HG03520 (cell line): Measurements from ENCODE around the gene OR51E1.

Experiments used
- ATAC-seq: cut with Tn5 transposase; IDR thresholded peaks from one replicate; pipeline ENCODE4 v1.9.1; 2021; ENCODE audit warnings: mild to moderate bottlenecking, moderate library complexity; ENCODE audit not compliant: unreplicated experiment

Gene OR51E1, protein sequence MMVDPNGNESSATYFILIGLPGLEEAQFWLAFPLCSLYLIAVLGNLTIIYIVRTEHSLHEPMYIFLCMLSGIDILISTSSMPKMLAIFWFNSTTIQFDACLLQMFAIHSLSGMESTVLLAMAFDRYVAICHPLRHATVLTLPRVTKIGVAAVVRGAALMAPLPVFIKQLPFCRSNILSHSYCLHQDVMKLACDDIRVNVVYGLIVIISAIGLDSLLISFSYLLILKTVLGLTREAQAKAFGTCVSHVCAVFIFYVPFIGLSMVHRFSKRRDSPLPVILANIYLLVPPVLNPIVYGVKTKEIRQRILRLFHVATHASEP

GRCh38 chr11:4643682-4644081, at the start of gene OR51E1:
OR51E1 (plus strand) TSS chr11:4643982; CDS start chr11:4652527, 8,545 bp downstream.
- no peak for ATAC-seq

DNA sequence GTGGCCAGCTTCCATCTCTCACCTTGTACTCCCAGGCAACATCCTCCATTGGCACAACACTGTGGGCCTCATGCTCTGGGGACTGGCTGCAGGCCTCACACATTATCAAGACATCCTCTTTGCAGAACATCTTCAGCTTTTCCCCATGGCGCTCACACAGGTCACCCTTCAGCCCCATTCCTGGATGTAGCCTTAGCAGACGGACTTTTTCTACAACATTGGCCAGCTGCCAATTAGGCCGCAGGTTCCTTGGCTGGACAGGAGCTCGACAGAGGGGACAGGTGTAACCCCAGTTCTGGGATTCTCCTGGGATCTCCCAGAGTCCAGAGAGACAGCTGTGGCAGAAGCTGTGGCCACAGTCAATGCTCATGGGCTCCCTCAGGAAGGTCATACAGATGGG, 38.7 kb upstream of the OR51E1 start:
- ATAC-seq: no peak

GRCh38 chr11:4606231-4607015, 37.4 kb upstream of the OR51E1 start:
- ATAC-seq: no peak

- ATAC-seq: no peak
Observed at GRCh38 chr11:4607096-4607495, 36.7 kb upstream of the OR51E1 start.

GRCh38 chr11:4607781-4608666, 35.8 kb upstream of the OR51E1 start, which contains the start of gene TRIM68:
TRIM68 (minus strand) TSS chr11:4608231; CDS start chr11:4605504, 2,727 bp downstream.
- peak; percentile 100 for ATAC-seq

DNA sequence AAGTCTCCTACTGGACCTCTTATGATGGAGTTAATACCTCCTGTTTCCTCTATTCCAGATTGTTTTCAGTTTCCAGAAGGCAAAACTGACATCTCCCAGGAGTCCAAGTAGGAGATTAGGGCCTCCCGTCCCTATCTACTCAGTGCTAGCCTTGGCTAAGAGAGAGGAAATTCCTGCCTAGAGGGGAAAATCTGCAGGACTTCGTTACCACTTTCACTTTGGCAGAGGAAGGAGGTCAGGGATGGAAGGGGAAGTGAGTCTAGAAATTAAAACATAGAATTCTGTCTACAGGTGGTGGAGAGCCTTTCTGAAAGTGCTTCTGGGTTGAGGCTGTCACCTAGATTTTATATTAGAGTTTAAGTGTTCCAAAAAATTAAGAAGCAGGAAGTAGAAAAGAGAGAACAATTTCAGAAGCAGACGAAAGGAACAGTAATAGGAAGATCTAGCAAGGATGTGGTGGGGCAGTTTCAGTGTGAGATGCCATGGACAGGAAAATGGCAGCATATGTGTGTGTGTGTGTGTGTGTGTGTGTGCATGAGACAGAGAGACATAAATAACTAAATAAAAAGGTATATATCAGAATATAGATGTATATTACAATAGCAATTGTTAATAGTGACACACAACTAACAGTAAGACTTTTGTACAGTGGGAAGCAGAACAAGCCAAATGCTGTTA, 33.4 kb upstream of the OR51E1 start:
- no peak for ATAC-seq

DNA sequence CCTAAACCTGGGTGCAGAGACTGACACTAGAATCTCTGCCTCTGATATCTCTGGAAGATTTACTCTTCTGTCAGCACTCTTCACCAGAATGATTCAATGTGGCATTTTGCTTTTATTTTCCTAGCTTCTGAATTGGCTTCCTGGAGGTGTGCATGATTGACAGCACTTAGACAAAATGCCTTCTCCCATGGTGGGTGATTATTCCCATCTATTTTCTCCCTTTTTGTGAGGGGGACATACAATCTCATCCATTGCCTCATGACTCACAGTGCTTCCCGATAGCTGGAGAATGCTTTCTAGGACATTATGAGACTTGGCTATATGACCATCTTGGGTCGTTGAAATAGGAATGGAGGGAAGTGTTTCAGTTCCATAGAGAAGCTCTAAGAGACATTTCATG, 31.8 kb upstream of the OR51E1 start:
- ATAC-seq: no peak

- no peak for ATAC-seq
Observed at GRCh38 chr11:4615856-4616444, 27.8 kb upstream of the OR51E1 start.

DNA sequence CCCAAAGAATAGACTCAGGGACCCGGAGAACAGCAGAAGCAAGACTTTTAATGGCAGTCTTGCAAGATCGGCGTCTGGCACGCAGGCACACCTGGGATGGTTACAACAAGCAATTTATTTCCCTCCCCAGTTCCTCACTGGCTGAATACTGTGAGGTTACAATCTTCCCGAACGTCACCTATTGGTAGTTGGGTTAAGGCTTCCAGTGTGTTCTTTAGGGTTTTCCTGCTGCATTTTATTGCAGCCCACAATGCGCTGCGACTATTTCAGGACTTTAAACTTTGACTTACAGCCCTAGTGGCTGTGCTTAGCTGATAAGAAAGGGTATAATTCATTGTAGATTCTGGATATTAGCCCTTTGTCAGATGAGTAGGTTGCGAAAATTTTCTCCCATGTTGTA, 24.3 kb upstream of the OR51E1 start:
- ATAC-seq: no peak

- ATAC-seq: peak; percentile 77
Observed at GRCh38 chr11:4626207-4627099, 17.3 kb upstream of the OR51E1 start.

GRCh38 chr11:4636136-4636535, 7.6 kb upstream of the OR51E1 start:
- no peak for ATAC-seq

DNA sequence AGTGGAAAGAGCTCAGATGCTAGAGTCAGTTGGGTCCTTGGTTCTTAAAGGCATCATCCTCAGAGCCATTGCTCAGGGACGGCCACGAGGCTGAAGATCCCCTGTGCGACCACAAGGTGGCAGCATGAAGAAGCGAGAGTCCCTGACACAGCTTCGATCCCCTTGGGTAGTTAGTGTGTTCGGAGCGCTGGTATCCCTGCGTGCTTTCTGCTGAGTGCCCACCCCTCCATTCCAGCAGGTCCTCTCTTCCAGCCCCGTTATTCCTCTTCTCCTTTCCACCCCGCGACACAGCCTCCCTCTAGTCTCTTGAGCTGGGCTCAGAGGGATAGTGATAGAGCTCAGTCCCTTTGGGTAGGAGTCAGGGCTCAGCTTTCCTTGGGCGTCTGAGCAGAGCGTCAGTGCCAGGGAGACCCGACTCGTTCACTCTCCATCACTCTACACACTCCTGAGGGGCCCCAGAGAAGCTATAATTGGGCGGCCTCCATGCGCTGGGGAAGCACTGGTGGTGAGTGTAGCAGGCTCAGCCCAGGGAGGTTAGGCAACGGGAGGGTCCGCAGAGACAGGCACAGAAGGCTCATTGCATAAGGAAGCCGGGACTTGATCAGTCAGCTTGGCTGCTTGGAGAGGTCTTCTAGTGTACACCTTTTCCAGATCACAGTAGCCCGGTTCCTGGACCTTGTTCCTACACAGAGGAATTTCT, 6.7 kb upstream of the OR51E1 start, which contains the start of gene OR51D1:
Gene OR51D1, plus strand, starts transcription at position 516 of the 700 bp plus-strand sequence. CDS start 2,314 bp downstream, outside the sequence.
- ATAC-seq: peak; percentile 97

- no peak for ATAC-seq
Observed at GRCh38 chr11:4637662-4638047, 6.1 kb upstream of the OR51E1 start.

DNA sequence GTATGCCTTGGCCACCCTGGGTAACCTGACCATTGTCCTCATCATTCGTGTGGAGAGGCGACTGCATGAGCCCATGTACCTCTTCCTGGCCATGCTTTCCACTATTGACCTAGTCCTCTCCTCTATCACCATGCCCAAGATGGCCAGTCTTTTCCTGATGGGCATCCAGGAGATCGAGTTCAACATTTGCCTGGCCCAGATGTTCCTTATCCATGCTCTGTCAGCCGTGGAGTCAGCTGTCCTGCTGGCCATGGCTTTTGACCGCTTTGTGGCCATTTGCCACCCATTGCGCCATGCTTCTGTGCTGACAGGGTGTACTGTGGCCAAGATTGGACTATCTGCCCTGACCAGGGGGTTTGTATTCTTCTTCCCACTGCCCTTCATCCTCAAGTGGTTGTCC, 3.9 kb upstream of the OR51E1 start:
- no peak for ATAC-seq

DNA sequence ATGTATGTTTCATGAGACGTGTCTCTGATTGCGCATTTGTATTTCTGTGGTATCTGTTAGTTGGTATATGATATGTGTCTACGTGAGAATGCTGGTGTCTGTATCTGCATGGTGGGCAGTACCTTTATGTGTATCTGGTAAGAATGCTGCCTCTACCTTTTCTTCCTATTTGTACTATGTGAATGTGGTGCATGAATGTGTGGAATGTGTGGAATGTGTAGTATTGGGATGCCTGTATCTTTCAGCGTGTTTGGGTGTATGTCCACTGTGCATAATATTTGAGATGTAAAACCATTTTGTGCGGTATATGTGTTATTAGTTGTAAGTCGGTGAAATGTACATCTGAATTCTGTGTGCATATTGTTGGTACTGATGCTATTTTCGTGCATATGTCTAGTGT, 2.3 kb upstream of the OR51E1 start:
- no peak for ATAC-seq

DNA sequence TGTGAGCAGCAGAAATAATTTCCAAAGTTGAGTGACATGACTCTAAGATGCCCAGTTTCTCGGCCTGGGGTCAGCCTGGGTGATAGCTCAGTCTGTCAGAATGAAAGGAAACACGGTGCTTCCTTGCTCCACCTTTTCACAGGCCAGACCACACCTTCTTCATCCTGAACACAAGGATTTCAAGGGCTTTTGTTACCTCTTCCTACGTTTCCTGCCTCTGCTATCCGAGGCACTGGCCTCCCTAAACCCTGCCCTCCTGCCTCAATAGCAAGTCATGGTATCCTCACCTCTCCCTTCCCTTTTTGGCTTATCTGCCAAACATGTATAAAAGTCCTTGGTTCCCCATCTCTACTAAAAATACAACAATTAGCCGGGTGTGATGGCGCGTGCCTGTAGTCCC, 1.7 kb upstream of the OR51E1 start:
- ATAC-seq: no peak

DNA sequence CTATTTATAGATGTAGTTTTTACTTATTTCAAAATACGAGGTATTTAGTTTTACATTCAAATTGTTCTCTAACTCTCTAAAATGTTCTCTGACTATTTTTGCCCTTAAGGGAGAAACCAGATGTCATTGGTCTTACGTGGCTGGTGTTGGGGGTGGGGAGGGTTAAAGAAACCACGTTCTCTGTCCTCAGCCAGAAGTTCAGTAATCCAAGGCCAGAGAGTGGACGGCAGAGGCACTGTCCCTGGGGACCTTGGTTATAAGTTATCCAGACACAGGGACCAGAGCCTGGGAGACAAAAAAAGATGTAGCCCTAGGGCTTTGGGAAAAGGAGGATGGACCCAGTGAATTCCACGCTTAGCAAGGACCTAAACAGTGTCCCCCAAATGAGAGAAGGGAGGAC, 706 bp upstream of the OR51E1 start:
- no peak for ATAC-seq

GRCh38 chr11:4644233-4644632, 451 bp downstream of the OR51E1 start:
- ATAC-seq: no peak

- no peak for ATAC-seq
Observed at GRCh38 chr11:4645974-4646373, 2.2 kb downstream of the OR51E1 start.
